H1 (cell line): ENCODE measurements around the gene ZNF385B. TPM values are rescaled to one million over a fixed set of nuclear protein-coding genes. Genes with fewer than 3 reads are reported as not detected.

Experiments
- CTCF ChIA-PET: fragments of 300-600 bp; sonication (Branson Sonifier 250); formaldehyde crosslinking; loops from one replicate; lab custom pipeline; 2021; ENCODE audit not compliant: partially characterized antibody; lab: Charles Lee
- POLR2A ChIA-PET: fragments of 300-600 bp; sonication (Branson Sonifier 250); formaldehyde crosslinking; loops from one replicate; lab custom pipeline; 2021; ENCODE audit warnings: inconsistent platforms; ENCODE audit not compliant: partially characterized antibody; lab: Charles Lee
- DNase-seq, 2 experiments: peaks; one replicate each; pipeline versions ENCODE4 v3.0.0 to v3.0.0-alpha.2; 2010 to 2022; ENCODE audit warnings: low spot score in 2 of 2, low read depth in 1 of 2, mixed read lengths in 1 of 2
- FAIRE-seq: peaks from 2 replicates; lab custom pipeline; 2011; peaks lifted over from hg19 to GRCh38; lab: Jason Lieb, UNC
- H2AFZ ChIP-seq: 2 replicates; pipeline ENCODE4 v1.8.1; 2012; ENCODE audit warnings: low read length, inconsistent platforms
- H2AK5ac ChIP-seq: 2 replicates; pipeline ENCODE4 v1.6.1; 2013; ENCODE audit warnings: low read depth, low read length
- H2BK120ac ChIP-seq: replicated peaks from 2 replicates; pipeline ENCODE3; 2013; ENCODE audit warnings: low read depth, low read length, inconsistent platforms
- H2BK12ac ChIP-seq: 2 replicates; pipeline ENCODE4 v1.6.1; 2013; ENCODE audit warnings: low read depth, low read length
- H2BK15ac ChIP-seq: 2 replicates; pipeline ENCODE4 v1.6.1; 2013; ENCODE audit warnings: low read length
- H2BK20ac ChIP-seq: 2 replicates; pipeline ENCODE4 v1.6.1; 2013; ENCODE audit warnings: low read length
- H2BK5ac ChIP-seq: 2 replicates; pipeline ENCODE4 v1.6.1; 2013; ENCODE audit warnings: low read depth, low read length
- H3K14ac ChIP-seq: 2 replicates; pipeline ENCODE4 v1.6.1; 2013; ENCODE audit warnings: inconsistent platforms; ENCODE audit not compliant: insufficient read length
- H3K18ac ChIP-seq: 2 replicates; pipeline ENCODE4 v1.6.1; 2013; ENCODE audit warnings: low read length; ENCODE audit errors: extremely low read depth
- H3K23ac ChIP-seq: 2 replicates; pipeline ENCODE4 v1.6.1; 2013; ENCODE audit warnings: inconsistent platforms; ENCODE audit not compliant: insufficient read length
- H3K23me2 ChIP-seq: 2 replicates; pipeline ENCODE4 v1.6.1; 2013; ENCODE audit warnings: low read depth, low read length
- H3K27ac ChIP-seq: 2 replicates; pipeline ENCODE4 v1.6.1; 2011; ENCODE audit warnings: low read depth, low read length, inconsistent platforms
- H3K27me3 ChIP-seq, 4 experiments: replicated peaks in 1 of 4; 1 replicate in 1 of 4; 2 replicates in 3 of 4; pipeline versions ENCODE4 v1.6.1 to v1.8.1; 2011 to 2013; ENCODE audit warnings: low read length in 3 of 4, mild to moderate bottlenecking in 3 of 4, inconsistent platforms in 2 of 4, mixed read lengths in 2 of 4, moderate library complexity in 1 of 4; ENCODE audit not compliant: control insufficient read depth in 3 of 4, insufficient read depth in 3 of 4; ENCODE audit errors: extremely low read depth in 1 of 4
- H3K36me3 ChIP-seq, 4 experiments: 2 replicates each; pipeline versions ENCODE4 v1.6.1 to v1.8.1; 2011 to 2013; ENCODE audit warnings: mild to moderate bottlenecking in 4 of 4, low read length in 3 of 4, moderate library complexity in 2 of 4, control low read depth in 1 of 4, inconsistent platforms in 1 of 4; ENCODE audit not compliant: insufficient read depth in 4 of 4, control insufficient read depth in 2 of 4
- H3K4ac ChIP-seq: replicated peaks from 2 replicates; pipeline ENCODE3; 2013; ENCODE audit warnings: low read length, low read depth, mixed read lengths, inconsistent platforms; ENCODE audit not compliant: insufficient read length
- H3K4me1 ChIP-seq, 4 experiments: replicated peaks in 1 of 4; 1 replicate in 1 of 4; 2 replicates in 3 of 4; pipeline versions ENCODE4 v1.6.1 to v1.8.1; 2011 to 2013; ENCODE audit warnings: low read length in 3 of 4, inconsistent platforms in 2 of 4, mixed read lengths in 1 of 4; ENCODE audit not compliant: insufficient read depth in 4 of 4, control insufficient read depth in 3 of 4
- H3K4me2 ChIP-seq, 2 experiments: 2 replicates each; pipeline versions ENCODE4 v1.6.1 to v1.8.1; 2011 to 2013; ENCODE audit warnings: low read depth in 2 of 2, low read length in 2 of 2, control low read depth in 1 of 2, inconsistent platforms in 1 of 2, mild to moderate bottlenecking in 1 of 2; ENCODE audit not compliant: insufficient read depth in 1 of 2
- H3K4me3 ChIP-seq, 4 experiments: fragments of 200-600, 300-600 bp in 1 of 4; sonication (generic), shearing (Covaris generic), sonication (Bioruptor Twin) in 1 of 4; 2 replicates each; pipeline versions ENCODE4 v1.5.1 to v1.8.1; 2011 to 2016; ENCODE audit warnings: low read length in 4 of 4, low read depth in 3 of 4, control low read depth in 2 of 4, inconsistent platforms in 2 of 4, mild to moderate bottlenecking in 2 of 4, mixed read lengths in 1 of 4, moderate library complexity in 1 of 4; ENCODE audit not compliant: insufficient read depth in 2 of 4; ENCODE audit errors: extremely low read depth in 1 of 4
- H3K56ac ChIP-seq: replicated peaks from 2 replicates; pipeline ENCODE3; 2013; ENCODE audit warnings: low read depth, mild to moderate bottlenecking, mixed read lengths, low read length, inconsistent platforms; ENCODE audit not compliant: insufficient read length
- H3K79me1 ChIP-seq: 2 replicates; pipeline ENCODE4 v1.6.1; 2013; ENCODE audit warnings: low read depth, low read length, control low read depth
- H3K79me2 ChIP-seq, 2 experiments: 2 replicates each; pipeline versions ENCODE4 v1.6.1 to v1.8.1; 2012 to 2013; ENCODE audit warnings: low read length in 2 of 2, mild to moderate bottlenecking in 2 of 2, inconsistent platforms in 1 of 2; ENCODE audit not compliant: insufficient read depth in 2 of 2, control insufficient read depth in 1 of 2
- H3K9ac ChIP-seq, 4 experiments: replicated peaks in 1 of 4; 1 replicate in 1 of 4; 2 replicates in 3 of 4; pipeline versions ENCODE4 v1.6.1 to v1.8.1; 2011 to 2013; ENCODE audit warnings: low read depth in 3 of 4, low read length in 3 of 4, control low read depth in 2 of 4, mild to moderate bottlenecking in 2 of 4, moderate library complexity in 2 of 4, inconsistent platforms in 1 of 4; ENCODE audit errors: extremely low read depth in 1 of 4
- H3K9me3 ChIP-seq, 2 experiments: 2 replicates each; pipeline versions ENCODE4 v1.6.1 to v1.8.1; 2012 to 2013; ENCODE audit warnings: mild to moderate bottlenecking in 2 of 2, moderate library complexity in 2 of 2, control low read depth in 1 of 2, inconsistent platforms in 1 of 2, low read depth in 1 of 2, low read length in 1 of 2, mixed read lengths in 1 of 2; ENCODE audit not compliant: insufficient read depth in 2 of 2
- H4K20me1 ChIP-seq, 2 experiments: replicated peaks in 1 of 2; 2 replicates each; pipeline versions ENCODE3 to v1.8.1; 2011 to 2013; ENCODE audit warnings: inconsistent platforms in 2 of 2, low read length in 2 of 2, mild to moderate bottlenecking in 1 of 2; ENCODE audit not compliant: insufficient read depth in 2 of 2, control insufficient read depth in 1 of 2
- H4K5ac ChIP-seq: 2 replicates; pipeline ENCODE4 v1.6.1; 2013; ENCODE audit warnings: low read length, low read depth, mixed read lengths, inconsistent platforms; ENCODE audit not compliant: insufficient read length
- H4K8ac ChIP-seq: 2 replicates; pipeline ENCODE4 v1.8.0; 2013; ENCODE audit warnings: mild to moderate bottlenecking, moderate library complexity, low read length, inconsistent platforms; ENCODE audit not compliant: insufficient read depth; ENCODE audit errors: extremely low read depth
- H4K91ac ChIP-seq: replicated peaks from 2 replicates; pipeline ENCODE3; 2013; ENCODE audit warnings: low read length, mixed read lengths, inconsistent platforms; ENCODE audit not compliant: insufficient read length
- ASH2L ChIP-seq: fragments of 200-600, 300-600 bp; sonication (generic); IDR thresholded peaks from one replicate; pipeline ENCODE4 v1.7.1; 2017; ENCODE audit warnings: low read length
- BACH1 ChIP-seq: IDR thresholded peaks from 2 replicates; pipeline ENCODE4 v1.6.1; 2012; ENCODE audit warnings: low read length, improper control_type of control experiment
- E2F6 ChIP-seq: IDR thresholded peaks from 2 replicates; pipeline ENCODE4 v1.6.1; 2012; ENCODE audit warnings: inconsistent platforms
- EZH2 ChIP-seq: fragments of 200-600 bp; sonication (generic); IDR thresholded peaks from 2 replicates; pipeline ENCODE4 v1.7.1; 2012; ENCODE audit warnings: low read depth, mild to moderate bottlenecking, moderate library complexity, low read length, inconsistent platforms; ENCODE audit not compliant: severe bottlenecking
- JUN ChIP-seq: IDR thresholded peaks from 2 replicates; pipeline ENCODE4 v1.6.1; 2011; ENCODE audit warnings: low read depth, mild to moderate bottlenecking, improper control_type of control experiment, low read length
- KDM5A ChIP-seq: fragments of 200-600 bp; IDR thresholded peaks from 2 replicates; pipeline ENCODE4 v1.7.1; 2012; ENCODE audit warnings: mild to moderate bottlenecking, low read length, inconsistent platforms, mixed read lengths
- POLR2AphosphoS5 ChIP-seq: IDR thresholded peaks from 2 replicates; pipeline ENCODE4 v1.6.1; 2011; ENCODE audit warnings: low read depth, low read length
- SRF ChIP-seq: IDR thresholded peaks from 2 replicates; pipeline ENCODE4 v1.6.1; 2011; ENCODE audit warnings: mild to moderate bottlenecking, low read depth, low read length, moderate library complexity
- TCF12 ChIP-seq: IDR thresholded peaks from 2 replicates; pipeline ENCODE4 v1.6.1; 2011; ENCODE audit warnings: low read depth, mild to moderate bottlenecking, low read length
- WGBS, 2 experiments: shearing (Covaris generic) in 1 of 2; methylation state at CpG; one replicate each; pipeline versions ENCODE4 v1.1.6 to v1.1.7; 2013 to 2015; ENCODE audit warnings: low lambda C conversion rate in 2 of 2, mixed read lengths in 2 of 2, inconsistent platforms in 1 of 2, low coverage in 1 of 2, missing lambda C conversion rate in 1 of 2; ENCODE audit not compliant: insufficient replicate concordance in 2 of 2, insufficient coverage in 1 of 2, insufficient read length in 1 of 2; ENCODE audit errors: extremely low coverage in 1 of 2, missing lambda C conversion rate in 1 of 2; 5-methylcytosine and 5-hydroxymethylcytosine counted together
- polyA plus RNA-seq, 7 experiments: library from polyadenylated mRNA; depleted of rRNA in 3 of 7; stranded (reverse) in 5 of 7; unstranded in 2 of 7; fragments of >200 nt in 5 of 7; fragments of 200-250 nt in 2 of 7; gene quantifications; 1 replicate in 5 of 7; 2 replicates in 1 of 7; 4 replicates in 1 of 7; pipeline versions ENCODE4 v1.2.1 to v1.2.3, GENCODE V29; 2011 to 2013; ENCODE audit warnings: missing spikeins in 2 of 7, mixed read lengths in 2 of 7
- total RNA-seq: library from RNA; stranded (reverse); fragmentation: NEBNext Ultra II Directional; extraction: Animal tissue kit (Norgen Biotek cat#: 25700); gene quantifications from 2 replicates; pipeline ENCODE4 v1.2.1, GENCODE V29; 2021

ZNF385B gene
- total and polyA plus RNA-seq, 2 of the 8 experiments (the other 6 are each of a cell fraction or from before 2014, with no cell fraction given): 1.1 to 3.7 TPM

- H2BK12ac ChIP-seq: no peak overlapping the region
- H3K79me1 ChIP-seq: no peaks in the 10 kb centered on the region
- POLR2A ChIA-PET: no interaction called here
- FAIRE-seq (no peak), DNase-seq (no peak)
- TF ChIP-seq KDM5A (no peak), EZH2 (no peak), TCF12 (no peak), BACH1 (no peak), SRF (no peak), POLR2AphosphoS5 (no peak), ASH2L (no peak), E2F6 (no peak), JUN (no peak)
- no peaks in the 10 kb centered on the region for H3K36me3 ChIP-seq
- CTCF ChIA-PET: interaction anchor here (0.8 to 1.5 kb wide), 3 partner anchors 12 to 159 kb away, joined by 3 to 5 read pairs (median 4); no protein-coding TSS in a partner anchor
- H3K56ac ChIP-seq: no peak overlapping the region
- no peak overlapping the region for H3K14ac ChIP-seq
- no peaks in the 10 kb centered on the region for H3K79me2 ChIP-seq
- no peak overlapping the region for H3K4me3 ChIP-seq
- H2BK5ac ChIP-seq: no peak overlapping the region
- 90% methylated on average over 1 of the region's 1 CpG; no CpG with 5 or more reads in 1 of the 2 experiments for WGBS, 2 experiments
- no peak overlapping the region for H4K8ac ChIP-seq
- H4K5ac ChIP-seq: no peak overlapping the region
- no peak overlapping the region for H4K91ac ChIP-seq
- H3K18ac ChIP-seq: no peak overlapping the region
- no peak overlapping the region for H3K27ac ChIP-seq
- H4K20me1 ChIP-seq: no peaks in the 10 kb centered on the region
- H3K4ac ChIP-seq: no peak overlapping the region
- H3K4me1 ChIP-seq: no peaks in the 10 kb centered on the region
- H3K9me3 ChIP-seq: no peaks in the 10 kb centered on the region
- H3K23ac ChIP-seq: no peak overlapping the region
- no peaks in the 10 kb centered on the region for H3K23me2 ChIP-seq
- H2BK120ac ChIP-seq: no peak overlapping the region
- no peak overlapping the region for H3K4me2 ChIP-seq
- no peak overlapping the region for H2BK15ac ChIP-seq
- H3K27me3 ChIP-seq: no peaks in the 10 kb centered on the region
- H3K9ac ChIP-seq: no peak overlapping the region
- no peak overlapping the region for H2AK5ac ChIP-seq
- no peak overlapping the region for H2AFZ ChIP-seq
- H2BK20ac ChIP-seq: no peak overlapping the region
These were observed 279.8 kb downstream of the ZNF385B start for GRCh38 chr2:179581605-179582004.
